Endothelial cell of umbilical vein (primary cell): Measurements from ENCODE around the gene CPNE7. TPM values are rescaled to one million over a fixed set of nuclear protein-coding genes. Genes with fewer than 3 reads are reported as not detected.

Experiments
- Bru-seq: library from RNA; stranded (reverse); fragments of 400-500 nt; gene quantifications from one replicate; lab custom pipeline; 2021; lab: Mats Ljungman, UMichigan
- BruChase-seq, 2 experiments: library from RNA; stranded (reverse); fragments of 400-500 nt; gene quantifications; one replicate each; lab custom pipeline; 2021; lab: Mats Ljungman, UMichigan
- BruUV-seq: library from RNA; stranded (reverse); fragments of 400-500 nt; replicated peaks from 2 replicates; lab custom pipeline; 2021; lab: Mats Ljungman, UMichigan
- CTCF ChIA-PET: fragments of 300-600, 350-600 bp; sonication (Branson Sonifier 250); formaldehyde crosslinking; loops from one replicate; lab custom pipeline; 2021; ENCODE audit warnings: antibody characterized with exemption, inconsistent platforms; lab: Charles Lee
- POLR2A ChIA-PET: fragments of 300-600, 350-600 bp; sonication (Branson Sonifier 250); formaldehyde crosslinking; loops from one replicate; lab custom pipeline; 2021; ENCODE audit warnings: antibody characterized with exemption, inconsistent platforms; lab: Charles Lee
- DNase-seq: peaks from one replicate; pipeline ENCODE4 v3.0.0-alpha.2; 2011; ENCODE audit warnings: low read depth, low spot score
- FAIRE-seq: peaks from 2 replicates; lab custom pipeline; 2011; peaks lifted over from hg19 to GRCh38; lab: Jason Lieb, UNC
- H2AFZ ChIP-seq: 2 replicates; pipeline ENCODE4 v1.6.0; 2012; ENCODE audit warnings: low read depth, low read length, control low read depth, inconsistent platforms
- H3K27ac ChIP-seq: 2 replicates; pipeline ENCODE4 v1.5.1; 2011; ENCODE audit warnings: low read depth, mild to moderate bottlenecking, control low read depth, low read length, moderate library complexity; ENCODE audit not compliant: insufficient read depth
- H3K27me3 ChIP-seq, 2 experiments: 2 replicates each; pipeline versions ENCODE4 v1.6.0 to v1.6.1; 2011; ENCODE audit warnings: low read length in 2 of 2, mixed read lengths in 1 of 2; ENCODE audit not compliant: control insufficient read depth in 2 of 2, insufficient read depth in 2 of 2
- H3K36me3 ChIP-seq, 2 experiments: 2 replicates in 1 of 2; 3 replicates in 1 of 2; pipeline ENCODE4 v1.5.1; 2011; ENCODE audit warnings: low read length in 2 of 2, mild to moderate bottlenecking in 1 of 2, moderate library complexity in 1 of 2; ENCODE audit not compliant: control insufficient read depth in 2 of 2, insufficient read depth in 2 of 2; ENCODE audit errors: extremely low read depth in 1 of 2
- H3K4me1 ChIP-seq: 3 replicates; pipeline ENCODE4 v1.5.1; 2011; ENCODE audit warnings: mild to moderate bottlenecking, low read length; ENCODE audit not compliant: control insufficient read depth, insufficient read depth; ENCODE audit errors: extremely low read depth
- H3K4me2 ChIP-seq: 2 replicates; pipeline ENCODE4 v1.6.1; 2011; ENCODE audit warnings: low read length, control low read depth, mixed read lengths; ENCODE audit not compliant: insufficient read depth
- H3K4me3 ChIP-seq, 3 experiments: fragments of 200-600 bp in 1 of 3; sonication (generic), shearing (Covaris generic) in 1 of 3; replicated peaks in 1 of 3; 2 replicates each; pipeline ENCODE4 v1.5.1; 2011 to 2016; ENCODE audit warnings: control low read depth in 3 of 3, low read length in 3 of 3, mild to moderate bottlenecking in 2 of 3, inconsistent platforms in 1 of 3, low read depth in 1 of 3, moderate library complexity in 1 of 3; ENCODE audit not compliant: insufficient read depth in 1 of 3
- H3K79me2 ChIP-seq: 2 replicates; pipeline ENCODE4 v1.6.0; 2012; ENCODE audit warnings: low read length, inconsistent platforms; ENCODE audit not compliant: control insufficient read depth, insufficient read depth
- H3K9ac ChIP-seq: replicated peaks from 2 replicates; pipeline ENCODE3; 2011; ENCODE audit warnings: low read length, control low read depth; ENCODE audit not compliant: insufficient read depth; ENCODE audit errors: extremely low read depth
- H3K9me1 ChIP-seq: replicated peaks from 3 replicates; pipeline ENCODE4 v1.6.0; 2011; ENCODE audit warnings: mild to moderate bottlenecking, low read length; ENCODE audit not compliant: control insufficient read depth, insufficient read depth; ENCODE audit errors: extremely low read depth
- H3K9me3 ChIP-seq: replicated peaks from 2 replicates; pipeline ENCODE4 v1.5.1; 2012; ENCODE audit warnings: low read length, inconsistent platforms; ENCODE audit not compliant: control insufficient read depth, insufficient read depth
- H4K20me1 ChIP-seq: replicated peaks from 2 replicates; pipeline ENCODE3; 2011; ENCODE audit warnings: mild to moderate bottlenecking, low read length; ENCODE audit not compliant: control insufficient read depth, insufficient read depth; ENCODE audit errors: extremely low read depth
- EZH2 ChIP-seq: IDR thresholded peaks from 2 replicates; pipeline ENCODE4 v1.6.1; 2012; ENCODE audit warnings: borderline replicate concordance, low read depth, mild to moderate bottlenecking, moderate library complexity, low read length, inconsistent platforms; ENCODE audit not compliant: severe bottlenecking
- GATA2 ChIP-seq: IDR thresholded peaks from 2 replicates; pipeline ENCODE4 v1.7.0; 2011; ENCODE audit warnings: low read depth, mild to moderate bottlenecking, moderate library complexity, mixed read lengths, low read length; ENCODE audit not compliant: insufficient read length, insufficient read depth
- dilution Hi-C: fragments of 300-500 bp; cut with MboI; formaldehyde crosslinking; loops from one replicate; pipeline ENCODE4 v1.15.0; 2019; ENCODE audit warnings: low sequenced_read_pairs; ENCODE audit not compliant: extremely low pct_ligation_motif_present
- intact Hi-C: fragments of 100-400 bp; cut with micrococcal nuclease; formaldehyde crosslinking; loops from one replicate; pipeline ENCODE4 v1.10.0; 2022
- long read RNA-seq: library from polyadenylated mRNA; stranded (forward); transcript quantifications from one replicate; pipeline ENCODE4 v2.0.0, GENCODE V29; 2021
- polyA minus RNA-seq, 3 experiments: library from RNA; depleted of rRNA, polyadenylated mRNA; stranded (reverse); fragments of >200 nt; gene quantifications; 1 replicate in 1 of 3; 2 replicates in 2 of 3; pipeline ENCODE4 v1.2.3, GENCODE V29; 2011
- polyA plus RNA-seq, 4 experiments: library from polyadenylated mRNA; depleted of rRNA in 3 of 4; stranded (reverse) in 3 of 4; unstranded in 1 of 4; fragments of >200 nt; gene quantifications; 2 replicates each; pipeline versions ENCODE4 v1.2.1 to v1.2.3, GENCODE V29; 2011 to 2012; ENCODE audit warnings: missing spikeins in 1 of 4
- total RNA-seq: library from RNA; stranded (reverse); gene quantifications from 2 replicates; pipeline ENCODE4 v1.2.3, GENCODE V29; 2021

CPNE7 gene
- total RNA-seq (1.5 and 2.0 TPM in 2 replicates), polyA plus RNA-seq (5.4 and 5.9 TPM in 2 replicates), polyA minus RNA-seq (1.9 and 7.6 TPM in 2 replicates), Bru-seq, nascent RNA (percentile 22 among the genes with signal in this experiment), BruChase-seq, experiment 1, labeled RNA remaining after a 6-hour chase (percentile 21 among the genes with signal in this experiment), BruChase-seq, experiment 2, labeled RNA remaining after a 2-hour chase (percentile 16 among the genes with signal in this experiment)
- polyA plus RNA-seq (2011; cell fraction: cytosol; rRNA removed), result 1.6 and 3.1 TPM in 2 replicates
- 83.3 and 124 TPM in 2 replicates for polyA plus RNA-seq (2011; cell fraction: nucleus; rRNA removed)
- polyA plus RNA-seq (2012), result 8.3 and 11.2 TPM in 2 replicates
- polyA minus RNA-seq (2011; cell fraction: cytosol; rRNA and poly(A)+ RNA removed), result 7.4 TPM
- 5.1 and 7.8 TPM in 2 replicates for polyA minus RNA-seq (2011; cell fraction: nucleus; rRNA and poly(A)+ RNA removed)
- long read RNA-seq, partial matches to known transcripts, result 0 of 1 reads
- long read RNA-seq, other reads (novel, unspliced or antisense), result 1 of 1 reads

GRCh38 chr16:89575247-89576152 is at the start of gene CPNE7:
TSS of gene CPNE7 (plus strand) at chr16:89575758. CDS start at chr16:89575898, 140 bp downstream.
- peak within 1 kb of the TSS; percentile 83 for H2AFZ ChIP-seq
- no peak for FAIRE-seq
- H3K9me3 ChIP-seq, result no peaks in the 10 kb centered on the region
- no peaks in the 10 kb centered on the region for H3K9me1 ChIP-seq
- no peaks in the 10 kb centered on the region for H3K79me2 ChIP-seq
- H3K27me3 ChIP-seq, result peaks cover 0 to 1% of the 10 kb centered on the region in 2 experiments
- no peaks in the 10 kb centered on the region for H4K20me1 ChIP-seq
- dilution Hi-C loops, result no loop called here
- H3K4me3 ChIP-seq, result peak within 1 kb of the TSS; percentile 20 to 27 (median 21)
- TF ChIP-seq GATA2 (no peak), EZH2 (peak; percentile 84)
- peaks cover 9% of the 10 kb centered on the region for H3K4me1 ChIP-seq
- POLR2A ChIA-PET, result no interaction called here
- CTCF ChIA-PET, result interaction anchor here (1.0 to 1.5 kb wide), 6 partner anchors 9 to 285 kb away, joined by 3 to 6 read pairs (median 4); no protein-coding TSS in a partner anchor
- H3K9ac ChIP-seq, result peak within 1 kb of the TSS; percentile 40
- H3K27ac ChIP-seq, result no peak within 1 kb of the TSS
- no peak for DNase-seq
- no TSS peak for BruUV-seq
- no peaks in the 10 kb centered on the region for H3K36me3 ChIP-seq
- peak within 1 kb of the TSS; percentile 40 for H3K4me2 ChIP-seq
- intact Hi-C loops, result loop anchor here (10.0 kb wide), 1 partner anchor 149 kb away; the partner anchor contains the start of genes VPS9D1 and ZNF276
